DMS 273 (cell line): Measurements from ENCODE around the gene DKK1.
A peak's percentile ranks its signal among the peaks of the same experiment; 100 is the strongest.

Experiments used
- DNase-seq: peaks from one replicate; lab custom pipeline; 2025; ENCODE audit not compliant: unreplicated experiment; lab: John Stamatoyannopoulos, UW

Gene DKK1, protein sequence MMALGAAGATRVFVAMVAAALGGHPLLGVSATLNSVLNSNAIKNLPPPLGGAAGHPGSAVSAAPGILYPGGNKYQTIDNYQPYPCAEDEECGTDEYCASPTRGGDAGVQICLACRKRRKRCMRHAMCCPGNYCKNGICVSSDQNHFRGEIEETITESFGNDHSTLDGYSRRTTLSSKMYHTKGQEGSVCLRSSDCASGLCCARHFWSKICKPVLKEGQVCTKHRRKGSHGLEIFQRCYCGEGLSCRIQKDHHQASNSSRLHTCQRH

DNA sequence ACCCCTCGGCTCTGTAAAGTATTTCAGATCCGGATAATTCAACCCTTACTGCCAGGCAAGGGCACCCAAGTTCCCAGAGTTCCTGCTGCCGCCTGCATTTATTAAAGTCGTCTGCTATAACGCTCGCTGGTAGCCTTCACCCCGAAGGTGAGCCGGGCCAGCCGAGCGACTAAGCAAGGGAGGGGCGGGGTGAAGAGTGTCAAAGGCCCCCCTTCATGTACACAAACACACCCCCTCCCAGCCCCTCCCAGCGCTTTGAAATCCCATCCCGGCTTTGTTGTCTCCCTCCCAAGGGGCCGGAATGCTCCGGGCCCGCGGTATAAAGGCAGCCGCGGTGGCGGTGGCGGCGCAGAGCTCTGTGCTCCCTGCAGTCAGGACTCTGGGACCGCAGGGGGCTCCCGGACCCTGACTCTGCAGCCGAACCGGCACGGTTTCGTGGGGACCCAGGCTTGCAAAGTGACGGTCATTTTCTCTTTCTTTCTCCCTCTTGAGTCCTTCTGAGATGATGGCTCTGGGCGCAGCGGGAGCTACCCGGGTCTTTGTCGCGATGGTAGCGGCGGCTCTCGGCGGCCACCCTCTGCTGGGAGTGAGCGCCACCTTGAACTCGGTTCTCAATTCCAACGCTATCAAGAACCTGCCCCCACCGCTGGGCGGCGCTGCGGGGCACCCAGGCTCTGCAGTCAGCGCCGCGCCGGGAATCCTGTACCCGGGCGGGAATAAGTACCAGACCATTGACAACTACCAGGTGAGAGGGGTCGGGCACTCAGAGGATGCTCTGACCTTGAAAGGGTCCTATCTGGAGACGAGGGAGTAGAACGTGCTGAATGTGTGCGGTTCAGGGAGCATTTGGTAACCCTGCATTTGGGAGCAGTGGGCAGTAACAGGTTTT is at the start of gene DKK1:
Gene DKK1, plus strand, starts transcription at position 349 of the 889 bp plus-strand sequence. Its CDS starts 154 bp downstream, at position 503.
- peak; percentile 62 for DNase-seq

DNA sequence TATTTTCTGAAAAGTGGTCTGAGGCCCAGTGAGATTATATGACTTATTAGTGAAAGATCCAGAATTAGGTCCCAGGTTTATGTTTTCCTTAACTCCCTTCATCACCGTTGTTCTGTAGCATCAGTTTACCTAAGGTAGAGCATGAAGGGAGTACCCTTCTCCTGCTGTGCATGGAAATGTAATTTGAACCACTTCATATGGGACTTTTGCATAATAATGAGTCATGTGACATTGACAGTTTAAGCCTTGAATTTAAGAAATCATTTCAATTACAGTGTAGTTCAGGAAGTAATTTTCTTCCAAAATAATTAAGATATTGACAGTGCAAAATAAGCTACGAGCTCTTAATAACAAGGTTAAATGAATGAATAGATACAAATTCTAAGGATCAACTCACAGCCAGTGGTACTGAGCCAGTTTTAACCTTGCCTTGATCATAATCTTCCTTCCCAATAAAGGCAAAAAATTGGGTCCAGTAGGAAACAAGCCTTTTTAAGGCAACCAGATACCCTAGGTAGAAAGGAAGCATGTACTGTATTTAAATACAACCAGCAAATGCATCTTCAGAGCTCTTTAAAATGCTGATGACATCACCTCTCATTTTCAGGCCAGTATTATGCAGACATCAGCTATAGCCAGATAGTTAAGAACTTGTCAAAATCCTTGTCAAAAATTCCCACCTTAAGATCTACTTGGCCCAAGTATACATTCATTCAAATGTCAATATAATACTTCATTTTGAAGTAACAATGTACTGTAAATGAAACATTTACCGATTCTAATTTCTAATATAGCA is 48.8 kb upstream of the DKK1 start:
- DNase-seq: no peak

DNA sequence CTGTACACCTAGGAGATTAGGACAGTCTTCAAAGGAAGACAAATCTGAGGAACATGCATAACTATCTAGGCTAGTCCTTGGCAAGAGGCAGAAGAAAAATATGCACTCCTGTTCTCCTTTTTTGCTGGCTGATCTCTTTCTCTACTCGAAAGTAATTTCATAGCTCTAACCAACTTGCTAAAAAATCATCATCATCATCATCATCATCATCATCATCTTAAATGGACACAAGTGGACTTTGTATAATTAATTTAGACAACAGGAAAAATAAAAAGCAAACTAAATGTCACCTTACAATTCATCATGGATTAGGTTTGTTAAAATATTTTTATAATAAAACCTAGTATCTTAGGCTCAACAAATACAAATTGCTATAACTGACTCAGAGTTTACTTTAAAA is 47.2 kb upstream of the DKK1 start:
- DNase-seq: no peak

DNA sequence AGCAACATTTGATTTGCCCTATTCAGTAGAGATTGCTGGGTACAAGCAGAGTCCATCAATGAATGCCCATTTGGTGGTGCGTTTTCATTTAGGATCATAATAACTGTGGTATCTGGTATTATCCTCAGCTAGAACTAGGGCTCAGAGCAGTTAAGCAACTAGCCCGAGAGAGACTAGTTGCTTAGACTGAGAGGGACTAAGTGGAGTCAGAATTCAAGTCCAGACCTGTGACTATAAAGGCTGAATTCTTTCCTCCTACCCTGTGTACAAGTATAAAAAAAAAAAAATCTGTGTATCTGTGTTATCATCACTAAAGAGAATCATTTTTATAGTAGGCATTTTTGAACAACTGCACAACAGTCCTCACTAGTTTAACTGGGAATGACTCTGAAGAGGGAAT is 45.3 kb upstream of the DKK1 start:
- no peak for DNase-seq

DNA sequence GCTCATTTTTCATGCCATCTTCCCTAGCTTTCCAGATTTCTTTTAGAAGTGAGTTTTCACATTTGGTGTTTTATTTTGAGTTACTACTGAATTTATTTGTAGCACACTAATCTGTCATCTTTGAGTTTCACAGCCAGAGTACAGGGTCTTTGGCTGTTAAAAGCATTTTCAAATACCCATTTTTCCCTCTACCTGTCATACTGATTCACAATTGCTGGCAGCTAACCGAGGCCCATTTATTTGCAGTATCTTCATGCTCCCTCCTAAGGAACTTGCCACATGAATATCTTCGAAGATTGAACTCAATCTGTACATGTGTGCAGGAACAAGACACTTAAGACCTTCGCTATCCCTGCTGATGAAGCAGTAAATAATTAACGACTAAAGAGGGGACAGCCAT is 44.8 kb upstream of the DKK1 start:
- DNase-seq: no peak

DNA sequence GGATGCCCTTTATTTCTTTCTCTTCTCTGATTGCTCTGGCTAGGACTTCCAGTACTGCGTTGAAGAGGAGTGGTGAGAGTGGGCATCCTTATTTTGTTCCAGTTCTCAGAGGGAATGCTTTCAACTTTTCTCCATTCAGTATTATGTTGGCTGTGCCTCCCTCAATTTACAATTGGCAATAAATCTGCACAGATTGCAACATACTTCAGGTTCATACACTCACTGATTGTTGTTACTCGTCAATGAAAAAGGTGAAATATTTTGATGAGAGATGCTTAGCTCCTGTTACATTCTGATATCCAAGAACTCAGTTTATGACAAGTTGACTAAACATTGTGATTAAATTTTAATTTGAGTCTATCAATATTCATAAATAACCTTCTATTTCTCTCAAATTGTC is 37.9 kb upstream of the DKK1 start:
- no peak for DNase-seq

DNA sequence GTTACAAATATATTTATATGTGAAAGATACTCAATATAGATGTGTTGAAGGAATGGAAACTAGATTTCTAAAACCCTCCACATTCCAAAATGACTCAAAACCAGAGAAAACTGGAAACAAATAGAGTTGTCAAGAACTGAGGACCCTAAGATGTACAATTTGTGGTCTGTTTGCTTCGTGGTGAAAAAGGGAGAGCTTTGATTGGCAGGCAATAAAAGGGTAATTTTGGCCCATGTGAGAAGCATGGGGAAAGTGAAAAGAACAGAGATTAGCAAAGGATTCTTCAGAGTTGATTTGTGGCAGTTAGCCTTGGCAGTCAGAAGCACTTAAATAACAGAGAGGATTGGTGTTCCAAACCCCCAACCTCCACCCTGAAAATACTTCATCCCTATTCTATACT is 37.1 kb upstream of the DKK1 start:
- no peak for DNase-seq

DNA sequence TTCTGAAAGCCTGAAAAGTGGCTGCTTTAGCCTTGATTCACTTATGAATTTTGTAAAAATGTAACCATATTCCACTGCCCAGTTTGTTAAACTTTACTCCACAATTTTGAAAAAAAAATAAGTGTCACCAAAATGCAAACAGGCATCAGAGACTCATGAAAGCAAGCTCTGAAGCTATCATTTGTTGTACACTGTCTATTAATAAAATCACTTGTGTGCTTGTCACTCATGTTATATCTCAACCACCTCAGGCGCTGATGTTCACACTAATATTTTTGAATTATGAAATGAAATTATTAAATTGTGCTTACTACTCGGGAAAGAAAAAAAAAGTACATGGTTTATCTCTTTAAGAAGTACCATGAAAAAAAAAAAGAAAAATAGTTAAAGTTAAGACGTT is 34.5 kb upstream of the DKK1 start:
- DNase-seq: no peak

DNA sequence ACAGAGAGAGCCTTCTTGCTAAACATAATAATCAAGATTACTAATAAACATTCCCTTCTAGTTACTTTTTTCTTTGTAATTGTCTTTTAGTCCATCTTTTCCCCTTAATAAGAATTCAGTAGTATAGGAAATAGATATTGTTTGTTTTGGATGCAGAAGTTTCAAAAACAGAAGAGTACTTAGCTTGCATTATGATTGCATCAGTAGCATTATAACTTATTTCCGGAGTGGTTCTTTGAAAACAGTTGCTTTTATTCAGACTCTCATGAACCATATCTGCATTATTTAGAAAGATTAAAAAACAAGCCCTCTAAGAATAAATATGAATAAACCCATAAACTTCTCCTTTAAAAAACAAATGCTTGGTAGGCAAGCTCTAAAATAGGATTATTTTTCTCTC is 34.0 kb upstream of the DKK1 start:
- no peak for DNase-seq

DNA sequence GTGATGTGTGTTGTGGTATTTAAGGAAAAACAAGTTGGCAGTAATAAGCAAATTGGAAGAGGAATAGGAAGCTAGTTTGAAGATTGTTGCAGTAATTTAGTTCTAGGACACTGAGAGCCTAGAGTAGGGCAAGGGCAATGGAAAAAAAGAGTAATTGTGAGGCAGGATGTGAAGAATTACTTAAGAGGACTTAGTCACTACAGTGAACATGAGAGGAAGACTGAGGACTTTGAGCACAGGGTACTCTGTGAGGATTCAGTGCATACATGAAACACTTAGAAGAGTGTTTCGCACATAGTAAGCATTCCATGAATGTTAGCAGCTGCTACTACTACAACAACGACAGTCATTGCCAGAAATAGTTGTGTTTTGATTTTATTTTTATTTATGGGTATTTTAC is 30.9 kb upstream of the DKK1 start:
- DNase-seq: no peak

DNA sequence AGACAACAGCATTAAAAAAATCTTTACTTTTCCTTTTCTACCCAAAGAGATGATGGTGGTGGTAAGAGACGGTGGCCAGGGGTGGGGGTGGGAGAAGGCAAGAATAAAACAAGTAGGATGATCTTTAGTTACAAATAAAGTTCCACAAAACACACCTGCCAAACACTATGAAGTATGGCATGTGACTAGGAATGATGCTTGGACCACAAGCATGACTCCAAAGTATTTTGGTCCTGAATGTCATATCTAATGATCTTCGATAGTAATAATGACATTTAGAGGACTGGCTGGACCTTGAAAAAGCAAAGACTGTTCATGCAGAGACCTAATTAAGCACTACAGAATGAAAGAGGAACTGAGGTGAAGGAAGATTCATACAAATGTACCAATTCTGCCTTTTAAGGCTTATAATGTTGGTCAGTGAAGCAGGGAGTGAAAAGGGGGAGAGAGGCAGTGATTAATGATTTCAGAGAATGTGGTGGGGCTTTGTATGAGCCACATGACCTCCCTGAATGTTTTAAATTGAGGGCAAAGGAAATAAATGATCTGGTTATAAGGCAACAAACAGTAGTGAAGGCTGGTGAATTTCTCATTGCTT is 29.6 kb upstream of the DKK1 start:
- no peak for DNase-seq

DNA sequence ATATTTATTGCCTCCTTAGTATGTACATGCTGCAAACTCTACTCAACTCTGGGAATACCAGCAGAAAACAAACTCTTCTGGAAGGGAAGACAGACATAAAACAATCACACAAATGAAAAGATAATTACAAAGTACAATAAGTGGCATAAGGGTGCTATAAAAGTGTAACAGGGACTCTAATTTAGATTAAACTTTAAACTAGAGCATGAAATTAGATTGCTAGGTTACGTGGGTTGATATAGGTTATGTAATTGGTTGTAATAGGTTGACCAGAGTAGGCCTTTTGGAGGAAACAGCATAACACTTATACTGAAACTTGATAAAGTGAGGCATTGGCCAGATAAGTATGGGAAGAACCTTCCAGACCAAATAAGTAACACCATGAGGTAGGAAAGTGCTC is 26.2 kb upstream of the DKK1 start:
- DNase-seq: no peak

DNA sequence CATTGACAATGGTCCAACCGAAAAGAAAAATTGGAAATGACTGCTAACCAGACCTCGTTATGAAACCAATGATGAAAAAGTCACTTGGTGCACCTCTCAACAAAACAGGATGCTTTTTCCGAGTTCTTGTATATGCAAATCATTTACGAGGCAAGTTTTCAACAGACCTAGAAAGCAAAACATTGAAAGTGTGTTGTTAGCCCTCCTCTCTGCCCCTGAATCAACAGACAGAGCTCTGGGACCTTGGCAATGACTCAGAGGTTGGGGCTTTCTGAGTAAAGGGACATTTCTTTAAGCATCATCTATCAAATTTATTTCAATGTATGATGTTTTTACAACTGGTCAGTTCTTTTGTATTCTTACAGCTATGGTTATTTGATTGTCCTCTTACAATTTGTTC is 16.3 kb upstream of the DKK1 start:
- DNase-seq: no peak

DNA sequence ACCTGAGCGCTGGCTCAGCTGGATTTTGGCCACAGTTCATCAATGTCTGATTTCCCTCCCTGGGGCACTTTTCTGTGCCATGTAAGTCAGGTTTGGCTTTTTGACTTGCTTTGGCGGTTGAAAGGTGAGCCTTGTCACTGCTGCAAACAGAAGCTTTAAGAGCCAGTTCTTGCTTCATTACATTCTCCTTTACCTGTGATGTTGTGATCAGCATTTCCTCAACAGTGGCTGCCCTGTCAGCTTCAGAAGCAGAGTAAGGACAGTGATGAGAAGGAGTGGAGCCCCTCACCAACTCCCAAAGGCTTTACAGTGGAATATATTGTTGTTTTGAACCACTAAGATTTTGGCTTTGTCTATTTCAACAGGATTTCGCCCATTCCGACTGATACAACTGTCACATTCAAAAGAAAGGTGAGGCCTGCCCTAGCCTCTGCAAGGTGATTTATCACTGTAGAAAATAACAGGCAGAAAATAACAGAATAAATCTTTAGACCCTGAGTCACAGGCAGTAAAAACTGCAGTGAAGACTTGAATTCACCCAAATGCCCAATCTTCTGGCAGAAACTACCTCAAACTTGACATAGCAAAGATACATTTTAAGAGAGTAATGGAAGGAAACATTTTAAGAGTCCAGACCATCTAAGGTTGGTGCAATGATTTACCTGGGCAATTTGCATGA is 13.3 kb upstream of the DKK1 start:
- DNase-seq: no peak

DNA sequence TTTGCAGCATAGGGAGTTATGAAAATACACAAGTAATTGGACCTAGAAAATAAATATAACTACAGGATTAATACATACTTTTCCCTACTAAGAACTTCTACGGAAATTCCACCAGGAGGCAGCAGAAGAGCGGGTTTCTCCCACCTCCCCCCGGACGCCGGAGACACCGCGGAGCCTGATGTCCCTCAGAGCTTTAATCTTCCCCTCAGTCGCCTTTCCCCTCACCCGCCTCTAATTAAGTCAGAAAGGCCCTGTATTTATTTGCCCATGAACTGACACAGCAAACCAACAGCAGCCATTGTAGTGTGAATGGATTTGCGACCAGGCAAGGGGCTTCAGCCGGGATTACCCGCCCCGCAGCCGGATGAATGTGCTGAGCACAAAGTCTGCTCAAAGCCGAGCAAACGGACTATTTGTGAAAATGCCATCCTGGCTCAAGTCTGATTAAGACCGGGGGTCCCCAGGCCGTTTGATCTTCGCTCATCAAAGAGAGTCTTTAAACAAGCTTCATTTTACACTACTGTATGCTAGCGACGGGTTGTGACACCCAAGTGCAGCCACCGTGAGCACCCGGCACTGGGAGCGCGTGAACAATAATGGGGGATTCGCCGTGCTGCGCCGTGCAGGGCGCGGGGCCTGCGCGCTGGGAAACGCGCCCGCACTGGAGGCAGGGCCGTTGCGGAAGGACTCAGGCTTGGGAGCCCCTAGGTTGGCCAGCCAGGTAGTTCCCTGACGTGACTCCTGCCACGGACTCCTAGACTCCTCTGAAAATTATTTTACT is 5.6 kb upstream of the DKK1 start:
- DNase-seq: peak; percentile 62

DNA sequence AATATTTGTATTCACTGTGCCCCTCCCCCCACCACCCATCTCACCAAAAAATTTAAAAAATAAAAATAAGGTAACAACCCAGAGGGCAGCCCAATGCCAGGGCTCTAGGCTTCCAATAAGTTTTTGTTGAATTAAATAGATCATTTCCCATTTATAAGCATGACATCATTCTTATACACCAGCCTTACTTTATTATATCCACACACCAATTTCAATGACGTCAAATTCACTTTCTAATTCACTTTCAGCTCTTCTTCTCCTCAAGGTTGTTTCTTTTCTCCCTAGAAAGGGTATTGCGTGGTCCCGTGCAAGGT is 1.2 kb upstream of the DKK1 start:
- no peak for DNase-seq

DNA sequence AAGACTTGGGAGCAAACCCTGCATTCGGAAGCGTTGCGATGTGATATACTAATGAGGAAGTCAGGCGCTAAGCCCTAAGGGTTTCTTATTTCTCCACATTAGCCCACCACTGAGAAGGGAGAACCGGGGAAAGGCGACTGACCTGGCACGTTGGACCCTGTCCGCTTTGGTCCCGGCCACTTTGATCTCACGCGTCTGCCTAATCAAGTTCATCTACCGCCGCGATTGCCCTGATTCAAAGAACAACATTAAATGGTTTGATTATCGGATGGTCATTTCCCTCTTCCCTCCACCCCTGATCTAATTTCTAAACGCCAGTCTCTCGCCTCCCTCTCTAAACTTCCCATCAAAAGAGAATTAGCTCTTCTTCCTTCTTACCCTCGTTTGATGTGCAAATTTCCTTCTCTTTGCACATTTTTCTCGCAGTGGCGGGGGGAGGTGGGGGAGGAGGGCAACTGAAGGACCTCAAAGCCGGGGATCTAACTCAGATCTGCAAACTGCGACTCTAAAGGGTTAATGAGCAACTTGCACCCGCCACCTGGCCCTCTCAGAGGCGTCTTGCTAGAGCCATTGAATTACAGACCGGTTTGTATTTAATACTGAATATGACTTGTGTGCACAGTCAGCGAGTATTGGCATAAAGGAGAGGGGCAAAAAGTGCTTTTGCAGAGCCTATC is 687 bp upstream of the DKK1 start:
- DNase-seq: no peak

DNA sequence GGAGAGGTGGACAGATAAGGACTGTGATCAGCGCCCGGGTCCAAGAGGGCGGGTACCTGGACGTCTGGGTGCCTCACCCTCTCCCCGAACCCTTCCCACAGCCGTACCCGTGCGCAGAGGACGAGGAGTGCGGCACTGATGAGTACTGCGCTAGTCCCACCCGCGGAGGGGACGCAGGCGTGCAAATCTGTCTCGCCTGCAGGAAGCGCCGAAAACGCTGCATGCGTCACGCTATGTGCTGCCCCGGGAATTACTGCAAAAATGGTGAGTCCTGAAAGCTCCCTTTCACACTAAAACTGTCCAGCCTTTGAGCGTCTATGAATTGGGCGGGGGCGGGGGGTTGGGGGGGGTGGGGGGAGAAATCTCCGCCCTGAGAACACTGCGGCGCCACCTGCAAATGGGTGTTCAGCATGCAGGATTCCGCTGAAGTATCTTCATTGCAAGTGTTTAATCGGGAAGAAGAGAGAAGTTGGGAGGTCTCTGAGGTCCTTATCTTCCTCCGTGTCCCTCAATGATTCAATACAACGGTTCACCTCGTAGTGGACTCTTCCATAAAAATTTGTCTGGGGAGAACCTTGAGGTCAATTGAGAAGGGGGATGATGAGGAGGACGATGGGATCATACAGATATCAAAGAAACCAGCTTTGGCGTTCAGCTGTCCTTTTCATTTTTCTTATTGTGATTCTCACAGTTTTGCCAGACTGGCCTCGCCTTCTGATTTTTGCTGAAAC is 906 bp downstream of the DKK1 start:
- no peak for DNase-seq

DNA sequence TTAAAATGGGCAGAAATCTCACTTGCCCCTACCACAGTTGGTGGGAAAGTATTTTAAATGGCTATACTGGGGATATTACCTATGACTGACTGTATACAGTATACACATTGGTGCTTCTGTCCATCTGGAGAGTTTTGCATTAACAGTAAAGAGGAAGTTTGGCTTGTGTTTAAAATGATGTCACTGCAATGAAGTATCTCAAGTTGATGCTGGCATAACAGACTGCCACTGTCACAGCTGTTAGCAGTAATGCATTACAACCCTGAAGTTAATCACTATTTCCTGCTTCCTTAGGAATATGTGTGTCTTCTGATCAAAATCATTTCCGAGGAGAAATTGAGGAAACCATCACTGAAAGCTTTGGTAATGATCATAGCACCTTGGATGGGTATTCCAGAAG is 1.9 kb downstream of the DKK1 start:
- DNase-seq: no peak
